Measurements from ENCODE around the gene TRMT5. TPM values are rescaled to one million over a fixed set of nuclear protein-coding genes. Genes with fewer than 3 reads are reported as not detected.

The TRMT5 gene
- total and polyA plus RNA-seq, 9 of the 15 experiments (the other 6 are each of a cell fraction or from before 2014, with no cell fraction given): 8.4 to 20.0 (median 15.1) TPM

- peaks cover 17% of the 10 kb centered on the region for H3K79me2 ChIP-seq (ENCODE audit: control insufficient read depth, insufficient read depth, low read length)
- FAIRE-seq (no peak), DNase-seq (ENCODE audit: extremely low read depth in 1 of 4, low spot score in 3 of 4) (no peak), ATAC-seq (no peak)
- no peak overlapping the region for H2AFZ ChIP-seq (ENCODE audit: low read depth, low read length)
- TF ChIP-seq ZFP30 (CRISPR knock-in tag; IDR thresholded peaks at IDR 0.05; ENCODE audit: borderline replicate concordance) (no peak), ZNF75A (CRISPR knock-in tag; IDR thresholded peaks at IDR 0.05) (no peak), ZNF274 (IDR thresholded peaks at IDR 0.05; ENCODE audit: borderline replicate concordance, low read depth, low read length) (no peak), TEAD2 (tag; IDR thresholded peaks at IDR 0.05) (no peak), EGR1 (conservative IDR thresholded peaks at IDR 0.05) (no peak), GABPB2 (CRISPR knock-in tag; conservative IDR thresholded peaks at IDR 0.05) (no peak), POLR2G (IDR thresholded peaks at IDR 0.05; ENCODE audit: low read depth, low read length) (no peak)
- TF ChIP-seq, protein P1, sequence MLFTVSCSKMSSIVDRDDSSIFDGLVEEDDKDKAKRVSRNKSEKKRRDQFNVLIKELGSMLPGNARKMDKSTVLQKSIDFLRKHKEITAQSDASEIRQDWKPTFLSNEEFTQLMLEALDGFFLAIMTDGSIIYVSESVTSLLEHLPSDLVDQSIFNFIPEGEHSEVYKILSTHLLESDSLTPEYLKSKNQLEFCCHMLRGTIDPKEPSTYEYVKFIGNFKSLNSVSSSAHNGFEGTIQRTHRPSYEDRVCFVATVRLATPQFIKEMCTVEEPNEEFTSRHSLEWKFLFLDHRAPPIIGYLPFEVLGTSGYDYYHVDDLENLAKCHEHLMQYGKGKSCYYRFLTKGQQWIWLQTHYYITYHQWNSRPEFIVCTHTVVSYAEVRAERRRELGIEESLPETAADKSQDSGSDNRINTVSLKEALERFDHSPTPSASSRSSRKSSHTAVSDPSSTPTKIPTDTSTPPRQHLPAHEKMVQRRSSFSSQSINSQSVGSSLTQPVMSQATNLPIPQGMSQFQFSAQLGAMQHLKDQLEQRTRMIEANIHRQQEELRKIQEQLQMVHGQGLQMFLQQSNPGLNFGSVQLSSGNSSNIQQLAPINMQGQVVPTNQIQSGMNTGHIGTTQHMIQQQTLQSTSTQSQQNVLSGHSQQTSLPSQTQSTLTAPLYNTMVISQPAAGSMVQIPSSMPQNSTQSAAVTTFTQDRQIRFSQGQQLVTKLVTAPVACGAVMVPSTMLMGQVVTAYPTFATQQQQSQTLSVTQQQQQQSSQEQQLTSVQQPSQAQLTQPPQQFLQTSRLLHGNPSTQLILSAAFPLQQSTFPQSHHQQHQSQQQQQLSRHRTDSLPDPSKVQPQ (CRISPR knock-in tag; IDR thresholded peaks at IDR 0.05; ENCODE audit: borderline replicate concordance): no peak
- TF ChIP-seq, protein P2, sequence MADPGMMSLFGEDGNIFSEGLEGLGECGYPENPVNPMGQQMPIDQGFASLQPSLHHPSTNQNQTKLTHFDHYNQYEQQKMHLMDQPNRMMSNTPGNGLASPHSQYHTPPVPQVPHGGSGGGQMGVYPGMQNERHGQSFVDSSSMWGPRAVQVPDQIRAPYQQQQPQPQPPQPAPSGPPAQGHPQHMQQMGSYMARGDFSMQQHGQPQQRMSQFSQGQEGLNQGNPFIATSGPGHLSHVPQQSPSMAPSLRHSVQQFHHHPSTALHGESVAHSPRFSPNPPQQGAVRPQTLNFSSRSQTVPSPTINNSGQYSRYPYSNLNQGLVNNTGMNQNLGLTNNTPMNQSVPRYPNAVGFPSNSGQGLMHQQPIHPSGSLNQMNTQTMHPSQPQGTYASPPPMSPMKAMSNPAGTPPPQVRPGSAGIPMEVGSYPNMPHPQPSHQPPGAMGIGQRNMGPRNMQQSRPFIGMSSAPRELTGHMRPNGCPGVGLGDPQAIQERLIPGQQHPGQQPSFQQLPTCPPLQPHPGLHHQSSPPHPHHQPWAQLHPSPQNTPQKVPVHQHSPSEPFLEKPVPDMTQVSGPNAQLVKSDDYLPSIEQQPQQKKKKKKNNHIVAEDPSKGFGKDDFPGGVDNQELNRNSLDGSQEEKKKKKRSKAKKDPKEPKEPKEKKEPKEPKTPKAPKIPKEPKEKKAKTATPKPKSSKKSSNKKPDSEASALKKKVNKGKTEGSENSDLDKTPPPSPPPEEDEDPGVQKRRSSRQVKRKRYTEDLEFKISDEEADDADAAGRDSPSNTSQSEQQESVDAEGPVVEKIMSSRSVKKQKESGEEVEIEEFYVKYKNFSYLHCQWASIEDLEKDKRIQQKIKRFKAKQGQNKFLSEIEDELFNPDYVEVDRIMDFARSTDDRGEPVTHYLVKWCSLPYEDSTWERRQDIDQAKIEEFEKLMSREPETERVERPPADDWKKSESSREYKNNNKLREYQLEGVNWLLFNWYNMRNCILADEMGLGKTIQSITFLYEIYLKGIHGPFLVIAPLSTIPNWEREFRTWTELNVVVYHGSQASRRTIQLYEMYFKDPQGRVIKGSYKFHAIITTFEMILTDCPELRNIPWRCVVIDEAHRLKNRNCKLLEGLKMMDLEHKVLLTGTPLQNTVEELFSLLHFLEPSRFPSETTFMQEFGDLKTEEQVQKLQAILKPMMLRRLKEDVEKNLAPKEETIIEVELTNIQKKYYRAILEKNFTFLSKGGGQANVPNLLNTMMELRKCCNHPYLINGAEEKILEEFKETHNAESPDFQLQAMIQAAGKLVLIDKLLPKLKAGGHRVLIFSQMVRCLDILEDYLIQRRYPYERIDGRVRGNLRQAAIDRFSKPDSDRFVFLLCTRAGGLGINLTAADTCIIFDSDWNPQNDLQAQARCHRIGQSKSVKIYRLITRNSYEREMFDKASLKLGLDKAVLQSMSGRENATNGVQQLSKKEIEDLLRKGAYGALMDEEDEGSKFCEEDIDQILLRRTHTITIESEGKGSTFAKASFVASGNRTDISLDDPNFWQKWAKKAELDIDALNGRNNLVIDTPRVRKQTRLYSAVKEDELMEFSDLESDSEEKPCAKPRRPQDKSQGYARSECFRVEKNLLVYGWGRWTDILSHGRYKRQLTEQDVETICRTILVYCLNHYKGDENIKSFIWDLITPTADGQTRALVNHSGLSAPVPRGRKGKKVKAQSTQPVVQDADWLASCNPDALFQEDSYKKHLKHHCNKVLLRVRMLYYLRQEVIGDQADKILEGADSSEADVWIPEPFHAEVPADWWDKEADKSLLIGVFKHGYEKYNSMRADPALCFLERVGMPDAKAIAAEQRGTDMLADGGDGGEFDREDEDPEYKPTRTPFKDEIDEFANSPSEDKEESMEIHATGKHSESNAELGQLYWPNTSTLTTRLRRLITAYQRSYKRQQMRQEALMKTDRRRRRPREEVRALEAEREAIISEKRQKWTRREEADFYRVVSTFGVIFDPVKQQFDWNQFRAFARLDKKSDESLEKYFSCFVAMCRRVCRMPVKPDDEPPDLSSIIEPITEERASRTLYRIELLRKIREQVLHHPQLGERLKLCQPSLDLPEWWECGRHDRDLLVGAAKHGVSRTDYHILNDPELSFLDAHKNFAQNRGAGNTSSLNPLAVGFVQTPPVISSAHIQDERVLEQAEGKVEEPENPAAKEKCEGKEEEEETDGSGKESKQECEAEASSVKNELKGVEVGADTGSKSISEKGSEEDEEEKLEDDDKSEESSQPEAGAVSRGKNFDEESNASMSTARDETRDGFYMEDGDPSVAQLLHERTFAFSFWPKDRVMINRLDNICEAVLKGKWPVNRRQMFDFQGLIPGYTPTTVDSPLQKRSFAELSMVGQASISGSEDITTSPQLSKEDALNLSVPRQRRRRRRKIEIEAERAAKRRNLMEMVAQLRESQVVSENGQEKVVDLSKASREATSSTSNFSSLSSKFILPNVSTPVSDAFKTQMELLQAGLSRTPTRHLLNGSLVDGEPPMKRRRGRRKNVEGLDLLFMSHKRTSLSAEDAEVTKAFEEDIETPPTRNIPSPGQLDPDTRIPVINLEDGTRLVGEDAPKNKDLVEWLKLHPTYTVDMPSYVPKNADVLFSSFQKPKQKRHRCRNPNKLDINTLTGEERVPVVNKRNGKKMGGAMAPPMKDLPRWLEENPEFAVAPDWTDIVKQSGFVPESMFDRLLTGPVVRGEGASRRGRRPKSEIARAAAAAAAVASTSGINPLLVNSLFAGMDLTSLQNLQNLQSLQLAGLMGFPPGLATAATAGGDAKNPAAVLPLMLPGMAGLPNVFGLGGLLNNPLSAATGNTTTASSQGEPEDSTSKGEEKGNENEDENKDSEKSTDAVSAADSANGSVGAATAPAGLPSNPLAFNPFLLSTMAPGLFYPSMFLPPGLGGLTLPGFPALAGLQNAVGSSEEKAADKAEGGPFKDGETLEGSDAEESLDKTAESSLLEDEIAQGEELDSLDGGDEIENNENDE (IDR thresholded peaks at IDR 0.05; ENCODE audit: low read depth, low read length): no peak
- H4K20me1 ChIP-seq (replicated peaks; ENCODE audit: control insufficient read depth, insufficient read depth, low read length): no peaks in the 10 kb centered on the region
- no peak overlapping the region for H3K27ac ChIP-seq (ENCODE audit: extremely low read depth, low read depth, low read length)
- 97% methylated on average over 12 of the region's 15 CpGs for WGBS (ENCODE audit: insufficient coverage, low coverage, missing lambda C conversion rate)
- in situ Hi-C loops (cut with MboI) (no loop called here), intact Hi-C loops (cut with micrococcal nuclease) (no loop called here)
- peaks cover 36% of the 10 kb centered on the region for H3K36me3 ChIP-seq (ENCODE audit: control insufficient read depth, insufficient read depth, low read length)
- no peaks in the 10 kb centered on the region for H3K9me3 ChIP-seq (replicated peaks; ENCODE audit: control insufficient read depth, insufficient read depth, low read depth, low read length)
- H3K4me3 ChIP-seq: no peak overlapping the region
- no peak overlapping the region for H3K4me2 ChIP-seq (ENCODE audit: insufficient read depth, low read length)
- no TSS peak for BruUV-seq (replicated peaks)
- POLR2A ChIA-PET: interaction anchor here (1.2 kb wide), 1 partner anchor 9 kb away, joined by 3 read pairs; the partner anchor contains the start of genes SLC38A6 and TRMT5
- H3K4me1 ChIP-seq (replicated peaks in 1 of 2; ENCODE audit: control insufficient read depth in 2 of 2, insufficient read depth in 2 of 2, low read length in 2 of 2): no peaks in the 10 kb centered on the region
- no peaks in the 10 kb centered on the region for H3K9me1 ChIP-seq (ENCODE audit: control insufficient read depth, insufficient read depth, low read length)
- H3K27me3 ChIP-seq (ENCODE audit: control insufficient read depth in 2 of 2, insufficient read depth in 2 of 2, low read length in 2 of 2): no peaks in the 10 kb centered on the region
- no peak overlapping the region for H3K9ac ChIP-seq (ENCODE audit: insufficient read depth in 1 of 2, low read depth in 2 of 2, low read length in 2 of 2)
- CTCF ChIA-PET (ENCODE audit: low intra/inter-chr PET ratio): no interaction called here
These were observed 8.6 kb downstream of the TRMT5 start for GRCh38 chr14:60972295-60972694.
